CD4-positive, alpha-beta T cell (primary cell): ENCODE measurements around the gene TRMT10B. TPM values are rescaled to one million over a fixed set of nuclear protein-coding genes. Genes with fewer than 3 reads are reported as not detected.

Experiments used
- ATAC-seq: fragments of 200-7000 bp; cut with Tn5 transposase; one replicate; pipeline ENCODE4 v1.10.0; 2022; ENCODE audit warnings: mild to moderate bottlenecking; ENCODE audit not compliant: poor library complexity
- CTCF ChIA-PET: fragments of 350-600 bp; sonication (Branson Sonifier 250); formaldehyde crosslinking; loops from one replicate; lab custom pipeline; 2021; ENCODE audit warnings: antibody characterized with exemption, inconsistent platforms; lab: Charles Lee
- POLR2A ChIA-PET: fragments of 350-600 bp; sonication (Branson Sonifier 250); formaldehyde crosslinking; loops from one replicate; lab custom pipeline; 2021; ENCODE audit warnings: antibody characterized with exemption, inconsistent platforms; lab: Charles Lee
- DNase-seq, 14 experiments: peaks; one replicate each; pipeline ENCODE4 v3.0.0-alpha.2; 2013 to 2020; ENCODE audit warnings: mixed read lengths in 2 of 14
- H3K27ac ChIP-seq, 2 donors: one replicate each; pipeline versions ENCODE4 v1.5.1 to v1.7.0; 2013; ENCODE audit warnings: low read length in 2 of 2, low read depth in 1 of 2, mild to moderate bottlenecking in 1 of 2
- H3K27me3 ChIP-seq, 2 experiments: 1 replicate in 1 of 2; 2 replicates in 1 of 2; pipeline versions ENCODE4 v1.6.1 to v1.7.0; 2013; ENCODE audit warnings: low read length in 2 of 2, control low read depth in 1 of 2, mild to moderate bottlenecking in 1 of 2, moderate library complexity in 1 of 2; ENCODE audit not compliant: insufficient read depth in 2 of 2, control insufficient read depth in 1 of 2
- H3K36me3 ChIP-seq: one replicate; pipeline ENCODE4 v1.6.1; 2013; ENCODE audit warnings: low read length, control low read depth; ENCODE audit not compliant: insufficient read depth
- H3K4me1 ChIP-seq: one replicate; pipeline ENCODE4 v1.6.1; 2013; ENCODE audit warnings: low read length, control low read depth; ENCODE audit not compliant: insufficient read depth
- H3K4me3 ChIP-seq: one replicate; pipeline ENCODE4 v1.5.1; 2013; ENCODE audit warnings: mild to moderate bottlenecking, low read length, moderate library complexity
- H3K9me3 ChIP-seq, 2 experiments: 1 replicate in 1 of 2; 2 replicates in 1 of 2; pipeline versions ENCODE4 v1.6.1 to v1.7.0; 2013; ENCODE audit warnings: low read length in 2 of 2, mild to moderate bottlenecking in 2 of 2, control low read depth in 1 of 2, moderate library complexity in 1 of 2; ENCODE audit not compliant: control insufficient read depth in 1 of 2, insufficient read depth in 1 of 2
- H3K27ac Mint-ChIP-seq: one replicate; pipeline ENCODE4 v1.8.0; 2020; ENCODE audit warnings: mixed read lengths
- H3K27me3 Mint-ChIP-seq: one replicate; pipeline ENCODE4 v1.8.0; 2021; ENCODE audit warnings: mixed read lengths
- H3K36me3 Mint-ChIP-seq: one replicate; pipeline ENCODE4 v1.8.0; 2021; ENCODE audit warnings: low read depth, mixed read lengths
- H3K4me1 Mint-ChIP-seq: one replicate; pipeline ENCODE4 v1.8.0; 2021; ENCODE audit warnings: low read depth, mixed read lengths
- H3K4me3 Mint-ChIP-seq: one replicate; pipeline ENCODE4 v1.8.0; 2020; ENCODE audit warnings: mild to moderate bottlenecking, mixed read lengths
- H3K9me3 Mint-ChIP-seq: one replicate; pipeline ENCODE4 v1.8.0; 2020; ENCODE audit warnings: mixed read lengths
- CTCF ChIP-seq: fragments of 200-600 bp; IDR thresholded peaks from one replicate; pipeline ENCODE4 v1.8.0; 2022; ENCODE audit warnings: antibody characterized with exemption, mild to moderate bottlenecking
- intact Hi-C, 2 experiments: fragments of 100-400 bp; cut with DNase I in 1 of 2; cut with micrococcal nuclease in 1 of 2; formaldehyde crosslinking; loops; one replicate each; pipeline versions ENCODE4 v1.15.1 to v1.9.0; 2023 to 2025; cut with DNase I, micrococcal nuclease
- polyA plus RNA-seq, 2 donors: library from polyadenylated mRNA; unstranded; fragments of 120-200 nt; gene quantifications; one replicate each; pipeline ENCODE4 v1.2.1, GENCODE V29; 2013
- total RNA-seq, 174 experiments: library from RNA in 2 of 174; stranded (reverse) in 2 of 174; gene quantifications; one replicate each; pipeline ENCODE4 v1.2.3 and lab custom pipeline; 2021 to 2026

The TRMT10B gene
- total RNA-seq = 1 to 10 TPM; 6.6 to 8.3 TPM
- 18.1 TPM for polyA plus RNA-seq (2013, experiment 1 of 2)
- polyA plus RNA-seq (2013, experiment 2 of 2) = 21.7 TPM
- 5.3 to 30.3 (median 13.8) reads per million in 172 experiments for total RNA-seq (lab: John Stamatoyannopoulos, UW)

GRCh38 chr9:37753489-37754190, at the start of gene TRMT10B:
TSS of gene TRMT10B (plus strand) at chr9:37753805. CDS start at chr9:37761932, 8,127 bp downstream.
- Mint-ChIP-seq H3K4me3 (peak within 1 kb of the TSS; percentile 93), H3K27me3 (no peaks in the 10 kb centered on the region), H3K4me1 (peaks cover 33% of the 10 kb centered on the region), H3K9me3 (no peaks in the 10 kb centered on the region), H3K27ac (peak within 1 kb of the TSS; percentile 88), H3K36me3 (peaks cover 13% of the 10 kb centered on the region)
- POLR2A ChIA-PET = no interaction called here
- ATAC-seq = peak; percentile 93
- Histone ChIP-seq H3K36me3 (no peaks in the 10 kb centered on the region), H3K9me3 (no peaks in the 10 kb centered on the region), H3K27ac (peak within 1 kb of the TSS; percentile 69 to 78), H3K27me3 (no peaks in the 10 kb centered on the region), H3K4me1 (peaks cover 18% of the 10 kb centered on the region), H3K4me3 (peak within 1 kb of the TSS; percentile 97)
- peak; percentile 50 to 85 (median 62) for DNase-seq
- CTCF ChIA-PET = interaction anchor here (1.2 kb wide), 1 partner anchor 47 kb away, joined by 3 read pairs; the partner anchor contains the start of gene DCAF10
- TF ChIP-seq CTCF = no peak
- intact Hi-C loops = loop anchor here (1.0 to 5.0 kb wide), 6 partner anchors 32 to 286 kb away; partner anchors contain the start of genes DCAF10 (in 1 of the 2), EXOSC3 (in 1 of the 2) and ZBTB5 (in 1 of the 2)

- CTCF ChIA-PET = no interaction called here
- Mint-ChIP-seq H3K27me3 (peaks cover 49% of the 10 kb centered on the region), H3K4me1 (no peaks in the 10 kb centered on the region), H3K27ac (no peak overlapping the region), H3K36me3 (no peaks in the 10 kb centered on the region), H3K9me3 (no peaks in the 10 kb centered on the region), H3K4me3 (no peak overlapping the region)
- intact Hi-C loops = no loop called here
- DNase-seq (no peak), ATAC-seq (no peak)
- TF ChIP-seq CTCF = no peak
- Histone ChIP-seq H3K4me1 (no peaks in the 10 kb centered on the region), H3K36me3 (no peaks in the 10 kb centered on the region), H3K27ac (no peak overlapping the region), H3K27me3 (peaks cover 0 to 4% of the 10 kb centered on the region in 2 experiments), H3K4me3 (no peak overlapping the region), H3K9me3 (no peaks in the 10 kb centered on the region)
- POLR2A ChIA-PET = no interaction called here
Observed at GRCh38 chr9:37705787-37706186, 47.8 kb upstream of the TRMT10B start.

GRCh38 chr9:37706290-37706689, 47.3 kb upstream of the TRMT10B start:
- no peak for TF ChIP-seq CTCF
- CTCF ChIA-PET = no interaction called here
- H3K27me3 Mint-ChIP-seq = peaks cover 44% of the 10 kb centered on the region
- DNase-seq (no peak), ATAC-seq (no peak)
- H3K27me3 ChIP-seq = peaks cover 0 to 4% of the 10 kb centered on the region in 2 experiments
- no peaks in the 10 kb centered on the region for H3K9me3 Mint-ChIP-seq
- no peak overlapping the region for H3K27ac Mint-ChIP-seq
- no peaks in the 10 kb centered on the region for H3K4me1 ChIP-seq
- no peaks in the 10 kb centered on the region for H3K36me3 Mint-ChIP-seq
- POLR2A ChIA-PET = no interaction called here
- H3K4me3 ChIP-seq = no peak overlapping the region
- no peaks in the 10 kb centered on the region for H3K36me3 ChIP-seq
- intact Hi-C loops = no loop called here
- H3K4me1 Mint-ChIP-seq = no peaks in the 10 kb centered on the region
- no peak overlapping the region for H3K4me3 Mint-ChIP-seq
- no peaks in the 10 kb centered on the region for H3K9me3 ChIP-seq
- no peak overlapping the region for H3K27ac ChIP-seq
